GM23338 (cell line): ENCODE results near the gene IL12B.

ENCODE experiments used
- CREB1 ChIP-seq: fragments of 250-450 bp; sonication (Bioruptor Pico); IDR thresholded peaks from 2 replicates; pipeline ENCODE4 v1.5.0; 2020; ENCODE audit warnings: low read depth, mild to moderate bottlenecking, moderate library complexity
- CTCF ChIP-seq, 2 experiments: fragments of 200-600 bp in 1 of 2; sonication (generic) in 1 of 2; conservative IDR thresholded peaks; 2 replicates each; pipeline versions ENCODE4 v1.5.1 to v1.6.1; 2016 to 2017; ENCODE audit warnings: antibody characterized with exemption in 2 of 2, low read depth in 2 of 2, mild to moderate bottlenecking in 2 of 2, moderate library complexity in 1 of 2
- ETS1 ChIP-seq: IDR thresholded peaks from 2 replicates; pipeline ENCODE4 v1.6.1; 2016; ENCODE audit warnings: antibody characterized with exemption
- EZH2 ChIP-seq: fragments of 200-600 bp; sonication (generic); IDR thresholded peaks from one replicate; pipeline ENCODE4 v1.8.0; 2017; ENCODE audit warnings: antibody characterized with exemption, mild to moderate bottlenecking, low read depth; ENCODE audit not compliant: unreplicated experiment
- EZH2phosphoT487 ChIP-seq: fragments of 200-600 bp; sonication (generic); IDR thresholded peaks from one replicate; pipeline ENCODE4 v1.8.1; 2018; ENCODE audit warnings: antibody characterized with exemption; ENCODE audit not compliant: unreplicated experiment
- POLR2AphosphoS5 ChIP-seq: IDR thresholded peaks from 2 replicates; pipeline ENCODE4 v1.6.1; 2016; ENCODE audit warnings: antibody characterized with exemption, low read depth
- REST ChIP-seq: IDR thresholded peaks from one replicate; pipeline ENCODE4 v1.6.1; 2018; ENCODE audit warnings: antibody characterized with exemption; ENCODE audit not compliant: unreplicated experiment

- TF ChIP-seq CTCF (conservative IDR thresholded peaks at IDR 0.05; ENCODE audit: low read depth in 2 of 2), result no peak
- TF ChIP-seq REST, result no peak
- TF ChIP-seq EZH2, result no peak
- no peak for TF ChIP-seq CREB1
- no peak for TF ChIP-seq EZH2phosphoT487
- no peak for TF ChIP-seq ETS1
- no peak for TF ChIP-seq POLR2AphosphoS5
Observed at GRCh38 chr5:159345861-159346260, 15.6 kb upstream of the IL12B start.
